Osteocyte (in vitro differentiated cells): ENCODE results near the gene ZNF516. TPM values are rescaled to one million over a fixed set of nuclear protein-coding genes. Genes with fewer than 3 reads are reported as not detected.

Source experiments
- DNase-seq: peaks from one replicate; pipeline ENCODE4 v3.0.0; 2021; ENCODE audit warnings: mixed read lengths; ENCODE audit not compliant: unreplicated experiment; ENCODE audit errors: extremely low spot score
- H3K27ac Mint-ChIP-seq: one replicate; pipeline ENCODE4 v1.8.0; 2021; ENCODE audit warnings: mild to moderate bottlenecking, mixed read lengths; ENCODE audit not compliant: unreplicated experiment
- H3K27me3 Mint-ChIP-seq: one replicate; pipeline ENCODE4 v1.8.0; 2021; ENCODE audit warnings: mixed read lengths; ENCODE audit not compliant: unreplicated experiment
- H3K36me3 Mint-ChIP-seq: one replicate; pipeline ENCODE4 v1.8.0; 2021; ENCODE audit warnings: mixed read lengths; ENCODE audit not compliant: unreplicated experiment
- H3K4me1 Mint-ChIP-seq: one replicate; pipeline ENCODE4 v1.8.0; 2021; ENCODE audit warnings: mixed read lengths; ENCODE audit not compliant: unreplicated experiment
- H3K4me3 Mint-ChIP-seq: one replicate; pipeline ENCODE4 v1.8.0; 2021; ENCODE audit warnings: mild to moderate bottlenecking, moderate library complexity, mixed read lengths; ENCODE audit not compliant: unreplicated experiment
- H3K9me3 Mint-ChIP-seq: one replicate; pipeline ENCODE4 v1.8.0; 2021; ENCODE audit warnings: mixed read lengths; ENCODE audit not compliant: unreplicated experiment
- CTCF ChIP-seq: fragments of 200-600 bp; sonication (generic); IDR thresholded peaks from 2 replicates; pipeline ENCODE4 v1.5.0; 2021; ENCODE audit warnings: antibody characterized with exemption, mild to moderate bottlenecking, moderate library complexity
- total RNA-seq: library from RNA; stranded (reverse); gene quantifications from 2 replicates; pipeline ENCODE4 v1.2.1, GENCODE V29; 2021

ZNF516 gene
- total RNA-seq, 1 donor from 2014 or later: 36.3 TPM

- no peak for DNase-seq
- Mint-ChIP-seq H3K36me3 (peaks cover 15% of the 10 kb centered on the region), H3K27me3 (no peaks in the 10 kb centered on the region), H3K9me3 (no peaks in the 10 kb centered on the region), H3K27ac (no peak overlapping the region), H3K4me1 (peaks cover 43% of the 10 kb centered on the region), H3K4me3 (no peak overlapping the region)
- no peak for TF ChIP-seq CTCF
Observed at GRCh38 chr18:76486038-76486437, 9.0 kb downstream of the ZNF516 start.

- Mint-ChIP-seq H3K4me1 (peaks cover 33% of the 10 kb centered on the region), H3K27me3 (no peaks in the 10 kb centered on the region), H3K27ac (no peak overlapping the region), H3K4me3 (no peak overlapping the region), H3K9me3 (no peaks in the 10 kb centered on the region), H3K36me3 (peaks cover 15% of the 10 kb centered on the region)
- TF ChIP-seq CTCF: no peak
- no peak for DNase-seq
Observed at GRCh38 chr18:76484749-76485387, 10.2 kb downstream of the ZNF516 start.

- peaks cover 15% of the 10 kb centered on the region for H3K36me3 Mint-ChIP-seq
- H3K9me3 Mint-ChIP-seq: no peaks in the 10 kb centered on the region
- no peaks in the 10 kb centered on the region for H3K27me3 Mint-ChIP-seq
- no peak overlapping the region for H3K27ac Mint-ChIP-seq
- peaks cover 23% of the 10 kb centered on the region for H3K4me1 Mint-ChIP-seq
- no peak for DNase-seq
- no peak for TF ChIP-seq CTCF
- no peak overlapping the region for H3K4me3 Mint-ChIP-seq
Observed at GRCh38 chr18:76483780-76484179, 11.3 kb downstream of the ZNF516 start.

- Mint-ChIP-seq H3K4me3 (no peak overlapping the region), H3K27ac (no peak overlapping the region), H3K36me3 (peaks cover 15% of the 10 kb centered on the region), H3K4me1 (peaks cover 17% of the 10 kb centered on the region), H3K9me3 (no peaks in the 10 kb centered on the region), H3K27me3 (no peaks in the 10 kb centered on the region)
- DNase-seq: no peak
- no peak for TF ChIP-seq CTCF
Observed at GRCh38 chr18:76482971-76483691, 11.9 kb downstream of the ZNF516 start.

GRCh38 chr18:76482267-76482666 lies 12.8 kb downstream of the ZNF516 start:
- Mint-ChIP-seq H3K9me3 (no peaks in the 10 kb centered on the region), H3K4me3 (no peak overlapping the region), H3K27me3 (no peaks in the 10 kb centered on the region), H3K4me1 (peaks cover 19% of the 10 kb centered on the region), H3K27ac (no peak overlapping the region), H3K36me3 (peaks cover 15% of the 10 kb centered on the region)
- TF ChIP-seq CTCF: no peak
- no peak for DNase-seq
